K562 (cell line): Measurements from ENCODE around the gene LRP1B. TPM values are rescaled to one million over a fixed set of nuclear protein-coding genes. Genes with fewer than 3 reads are reported as not detected.

Source experiments
- ATAC-seq: fragments of 200-7000 bp; cut with Tn5 transposase; 3 replicates; pipeline ENCODE4 v1.9.1; 2020; ENCODE audit warnings: moderate library complexity
- BruUV-seq: library from RNA; stranded (reverse); fragments of 400-500 nt; replicated peaks from 2 replicates; lab custom pipeline; 2021; lab: Mats Ljungman, UMichigan
- CTCF ChIA-PET: fragments of 300-600 bp; formaldehyde crosslinking; extraction: SDS; loops from one replicate; lab custom pipeline; 2021; ENCODE audit warnings: low intra/inter-chr PET ratio; lab: Yijun Ruan, JAX
- POLR2A ChIA-PET: fragments of 300-600, 350-650 bp; sonication (Branson Sonifier 250); formaldehyde crosslinking; extraction: SDS; loops from one replicate; lab custom pipeline; 2021; ENCODE audit warnings: antibody characterized with exemption, inconsistent platforms; lab: Yijun Ruan, JAX
- DNase-seq, 4 experiments: peaks; one replicate each; pipeline versions ENCODE4 v3.0.0 to v3.0.0-alpha.2; 2011 to 2018; ENCODE audit warnings: low spot score in 3 of 4, mixed read lengths in 3 of 4; ENCODE audit errors: extremely low read depth in 1 of 4
- FAIRE-seq: peaks from 2 replicates; lab custom pipeline; 2011; peaks lifted over from hg19 to GRCh38; lab: Jason Lieb, UNC
- H2AFZ ChIP-seq: 2 replicates; pipeline ENCODE4 v1.6.0; 2011; ENCODE audit warnings: low read depth, low read length, control low read depth, inconsistent platforms
- H3K27ac ChIP-seq: fragments of 200-600 bp; 3 replicates; pipeline ENCODE4 v1.8.0; 2011; ENCODE audit warnings: low read depth, mild to moderate bottlenecking, control low read depth, inconsistent platforms, low read length, moderate library complexity, mixed read lengths; ENCODE audit errors: extremely low read depth
- H3K27me3 ChIP-seq, 2 experiments: fragments of 300-600 bp in 1 of 2; 2 replicates in 1 of 2; 3 replicates in 1 of 2; pipeline versions ENCODE4 v1.6.0 to v1.8.0; 2011; ENCODE audit warnings: inconsistent platforms in 2 of 2, low read length in 2 of 2, mild to moderate bottlenecking in 1 of 2, mixed read lengths in 1 of 2, moderate library complexity in 1 of 2; ENCODE audit not compliant: control insufficient read depth in 2 of 2, insufficient read depth in 2 of 2
- H3K36me3 ChIP-seq: fragments of 300-600 bp; 3 replicates; pipeline ENCODE4 v1.8.0; 2011; ENCODE audit warnings: mild to moderate bottlenecking, low read length, inconsistent platforms; ENCODE audit not compliant: control insufficient read depth, insufficient read depth
- H3K4me1 ChIP-seq, 2 experiments: fragments of 200-600 bp in 1 of 2; replicated peaks in 1 of 2; 2 replicates in 1 of 2; 3 replicates in 1 of 2; pipeline versions ENCODE4 v1.5.1 to v1.8.0; 2011; ENCODE audit warnings: inconsistent platforms in 2 of 2, low read length in 2 of 2, mild to moderate bottlenecking in 1 of 2, mixed read lengths in 1 of 2, moderate library complexity in 1 of 2; ENCODE audit not compliant: control insufficient read depth in 2 of 2, insufficient read depth in 2 of 2
- H3K4me2 ChIP-seq: 2 replicates; pipeline ENCODE4 v1.6.1; 2011; ENCODE audit warnings: low read length, control low read depth, inconsistent platforms, mixed read lengths; ENCODE audit not compliant: insufficient read depth
- H3K4me3 ChIP-seq: fragments of 200-600 bp; sonication (generic), shearing (Covaris generic); 2 replicates; pipeline ENCODE4 v1.5.1; 2016; ENCODE audit warnings: control low read depth, inconsistent platforms
- H3K79me2 ChIP-seq: fragments of 200-600 bp; 3 replicates; pipeline ENCODE4 v1.8.0; 2011; ENCODE audit warnings: low read length, inconsistent platforms; ENCODE audit not compliant: control insufficient read depth, insufficient read depth
- H3K9ac ChIP-seq, 2 experiments: 2 replicates each; pipeline versions ENCODE4 v1.6.0 to v1.6.1; 2011; ENCODE audit warnings: low read depth in 2 of 2, low read length in 2 of 2, control low read depth in 1 of 2, inconsistent platforms in 1 of 2, mild to moderate bottlenecking in 1 of 2, mixed read lengths in 1 of 2; ENCODE audit not compliant: insufficient read depth in 1 of 2
- H3K9me1 ChIP-seq: one replicate; pipeline ENCODE4 v1.6.0; 2011; ENCODE audit warnings: inconsistent platforms, mild to moderate bottlenecking, low read length, moderate library complexity; ENCODE audit not compliant: control insufficient read depth, insufficient read depth
- H3K9me3 ChIP-seq: replicated peaks from 2 replicates; pipeline ENCODE4 v1.5.1; 2011; ENCODE audit warnings: low read depth, low read length, inconsistent platforms; ENCODE audit not compliant: control insufficient read depth, insufficient read depth
- H4K20me1 ChIP-seq: replicated peaks from 2 replicates; pipeline ENCODE4 v1.6.1; 2011; ENCODE audit warnings: low read length, inconsistent platforms, mixed read lengths; ENCODE audit not compliant: control insufficient read depth, insufficient read depth
- ARID2 ChIP-seq: fragments of 450-650 bp; IDR thresholded peaks from 2 replicates; pipeline ENCODE4 v1.6.1; 2017; ENCODE audit warnings: antibody characterized with exemption, mild to moderate bottlenecking
- FOS ChIP-seq: IDR thresholded peaks from 3 replicates; pipeline ENCODE4 v1.6.1; 2011; ENCODE audit not compliant: insufficient read length; ENCODE audit errors: extremely low read depth
- FOXA3 ChIP-seq, 2 experiments: fragments of 450-650 bp in 1 of 2; sonication (generic) in 1 of 2; formaldehyde crosslinking; IDR thresholded peaks in 1 of 2; conservative IDR thresholded peaks in 1 of 2; 2 replicates each; pipeline versions ENCODE4 v1.4.0 to v1.8.0; 2020 to 2022; ENCODE audit warnings: mild to moderate bottlenecking in 2 of 2, missing genetic modification reagents in 1 of 2
- JUN ChIP-seq, 2 experiments: sonication (generic) in 1 of 2; formaldehyde crosslinking in 1 of 2; IDR thresholded peaks; 2 replicates each; pipeline versions ENCODE4 v1.6.1 to v1.8.0; 2012 to 2022; ENCODE audit warnings: borderline replicate concordance in 2 of 2, mild to moderate bottlenecking in 2 of 2, improper control_type of control experiment in 1 of 2, low read depth in 1 of 2, low read length in 1 of 2, missing genetic modification reagents in 1 of 2
- NCOA1 ChIP-seq: fragments of 450-650 bp; IDR thresholded peaks from 2 replicates; pipeline ENCODE4 v1.6.1; 2016; ENCODE audit warnings: low read depth
- NKRF ChIP-seq: fragments of 450-650 bp; IDR thresholded peaks from 2 replicates; pipeline ENCODE4 v1.6.1; 2016; ENCODE audit warnings: borderline replicate concordance
- PPARD ChIP-seq: fragments of 250-450 bp; sonication (Bioruptor Pico); IDR thresholded peaks from 2 replicates; pipeline ENCODE4 v1.8.0; 2022; ENCODE audit warnings: inconsistent platforms, mild to moderate bottlenecking, moderate library complexity
- TAF7 ChIP-seq: fragments of 450-650 bp; IDR thresholded peaks from 2 replicates; pipeline ENCODE4 v1.6.1; 2016; ENCODE audit warnings: missing genetic modification characterization, missing compliant biosample characterization
- THRB ChIP-seq: fragments of 450-650 bp; formaldehyde crosslinking; conservative IDR thresholded peaks from 2 replicates; pipeline ENCODE4 v1.4.0; 2022; ENCODE audit warnings: mild to moderate bottlenecking, missing genetic modification characterization
- ZFP30 ChIP-seq: fragments of 250-450 bp; sonication (Bioruptor Pico); IDR thresholded peaks from 2 replicates; pipeline ENCODE4 v1.8.0; 2022; ENCODE audit warnings: moderate library complexity, mild to moderate bottlenecking, inconsistent platforms, borderline replicate concordance
- ZNF445 ChIP-seq: fragments of 250-450 bp; sonication (Bioruptor Pico); IDR thresholded peaks from 2 replicates; pipeline ENCODE4 v1.4.0; 2020; ENCODE audit warnings: low read depth, mild to moderate bottlenecking, moderate library complexity
- ZNF766 ChIP-seq: fragments of 200-800 bp; sonication (Bioruptor generic); conservative IDR thresholded peaks from 2 replicates; pipeline ENCODE4 v1.6.1; 2016; ENCODE audit warnings: missing genetic modification characterization, missing compliant biosample characterization
- whole genome bisulfite sequencing: fragments of 100-300 bp; shearing (Covaris generic); methylation state at CpG from one replicate; pipeline ENCODE4 v1.1.6; 2016; ENCODE audit warnings: low coverage, mixed read lengths; ENCODE audit not compliant: insufficient coverage; ENCODE audit errors: missing lambda C conversion rate; 5-methylcytosine and 5-hydroxymethylcytosine counted together
- in situ Hi-C: fragments of 300-500 bp; cut with MboI; formaldehyde crosslinking; loops from 4 replicates; pipeline ENCODE4 v1.15.0; 2018; ENCODE audit warnings: inconsistent platforms, mixed read lengths
- intact Hi-C: fragments of 100-400 bp; cut with micrococcal nuclease; formaldehyde crosslinking; loops from 2 replicates; pipeline ENCODE4 v1.14.2; 2022
- polyA plus RNA-seq, 8 experiments: library from polyadenylated mRNA; depleted of rRNA in 4 of 8; stranded (reverse) in 5 of 8; unstranded in 3 of 8; fragments of >200 nt; fragmentation: Nextera tagmentation in 2 of 8; fragmentation: Illumina TruSeq in 1 of 8; extraction: Ambion mirVana in 2 of 8; extraction: Trizol in 1 of 8; gene quantifications; 2 replicates each; pipeline versions ENCODE4 v1.2.1 to v1.2.3, GENCODE V29; 2011 to 2014; ENCODE audit warnings: inconsistent platforms in 1 of 8, missing spikeins in 1 of 8
- total RNA-seq, 7 experiments: library from RNA; depleted of rRNA in 6 of 7; stranded (reverse); fragments of >200 nt in 6 of 7; fragmentation: Illumina TruSeq in 2 of 7; extraction: Trizol in 2 of 7; gene quantifications; 2 replicates each; pipeline versions ENCODE4 v1.2.1 to v1.2.3, GENCODE V29; 2011 to 2021; ENCODE audit warnings: low replicate concordance in 1 of 7
- TF ChIP-seq, protein P1 (sequence below): sonication (generic); formaldehyde crosslinking; IDR thresholded peaks from 2 replicates; pipeline ENCODE4 v1.8.1; 2023; ENCODE audit warnings: mild to moderate bottlenecking, missing genetic modification reagents

LRP1B gene
- total and polyA plus RNA-seq, 9 of the 15 experiments (the other 6 are each of a cell fraction or from before 2014, with no cell fraction given), result not detected

- no peak for TF ChIP-seq JUN (IDR thresholded peaks at IDR 0.05; ENCODE audit: borderline replicate concordance, low read depth, low read length)
- no peak for TF ChIP-seq JUN (CRISPR knock-in tag; IDR thresholded peaks at IDR 0.05; ENCODE audit: borderline replicate concordance)
- TF ChIP-seq, protein P1, sequence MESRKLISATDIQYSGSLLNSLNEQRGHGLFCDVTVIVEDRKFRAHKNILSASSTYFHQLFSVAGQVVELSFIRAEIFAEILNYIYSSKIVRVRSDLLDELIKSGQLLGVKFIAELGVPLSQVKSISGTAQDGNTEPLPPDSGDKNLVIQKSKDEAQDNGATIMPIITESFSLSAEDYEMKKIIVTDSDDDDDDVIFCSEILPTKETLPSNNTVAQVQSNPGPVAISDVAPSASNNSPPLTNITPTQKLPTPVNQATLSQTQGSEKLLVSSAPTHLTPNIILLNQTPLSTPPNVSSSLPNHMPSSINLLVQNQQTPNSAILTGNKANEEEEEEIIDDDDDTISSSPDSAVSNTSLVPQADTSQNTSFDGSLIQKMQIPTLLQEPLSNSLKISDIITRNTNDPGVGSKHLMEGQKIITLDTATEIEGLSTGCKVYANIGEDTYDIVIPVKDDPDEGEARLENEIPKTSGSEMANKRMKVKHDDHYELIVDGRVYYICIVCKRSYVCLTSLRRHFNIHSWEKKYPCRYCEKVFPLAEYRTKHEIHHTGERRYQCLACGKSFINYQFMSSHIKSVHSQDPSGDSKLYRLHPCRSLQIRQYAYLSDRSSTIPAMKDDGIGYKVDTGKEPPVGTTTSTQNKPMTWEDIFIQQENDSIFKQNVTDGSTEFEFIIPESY (CRISPR knock-in tag), result no peak
- no peak for TF ChIP-seq FOS
- no peak for TF ChIP-seq PPARD
- no peak for TF ChIP-seq ZNF766
- no peak for TF ChIP-seq THRB (CRISPR knock-in tag)
- no peak for TF ChIP-seq NKRF
- no peak for TF ChIP-seq ZFP30 (CRISPR knock-in tag)
- TF ChIP-seq FOXA3 (CRISPR knock-in tag; conservative IDR thresholded peaks at IDR 0.05 in 1 of 2, IDR thresholded peaks at IDR 0.05 in 1 of 2), result no peak
- no peak for TF ChIP-seq ARID2
- no peak for TF ChIP-seq NCOA1
- no peak for TF ChIP-seq ZNF445 (CRISPR knock-in tag)
- no peak for TF ChIP-seq TAF7
- Histone ChIP-seq H3K4me2 (no peak overlapping the region), H3K79me2 (no peaks in the 10 kb centered on the region), H3K9me3 (no peaks in the 10 kb centered on the region), H4K20me1 (no peaks in the 10 kb centered on the region), H3K36me3 (no peaks in the 10 kb centered on the region), H2AFZ (no peak overlapping the region), H3K4me3 (no peak overlapping the region), H3K4me1 (no peaks in the 10 kb centered on the region), H3K27ac (no peak overlapping the region), H3K27me3 (no peaks in the 10 kb centered on the region), H3K9me1 (no peaks in the 10 kb centered on the region), H3K9ac (no peak overlapping the region)
- FAIRE-seq (no peak), DNase-seq (no peak), ATAC-seq (no peak)
- intact Hi-C loops, result no loop called here
- ChIA-PET CTCF (no interaction called here), POLR2A (no interaction called here)
- in situ Hi-C loops, result no loop called here
- 0% methylated on average over 3 of the region's 3 CpGs for WGBS
- BruUV-seq, result no TSS peak
Measured at GRCh38 chr2:141522048-141522447, 608.8 kb downstream of the LRP1B start.
